NCI-H1105 (cell line): Measurements from ENCODE around the gene CPA3.

Experiments
- DNase-seq: peaks from one replicate; lab custom pipeline; 2025; lab: John Stamatoyannopoulos, UW

Gene CPA3, protein sequence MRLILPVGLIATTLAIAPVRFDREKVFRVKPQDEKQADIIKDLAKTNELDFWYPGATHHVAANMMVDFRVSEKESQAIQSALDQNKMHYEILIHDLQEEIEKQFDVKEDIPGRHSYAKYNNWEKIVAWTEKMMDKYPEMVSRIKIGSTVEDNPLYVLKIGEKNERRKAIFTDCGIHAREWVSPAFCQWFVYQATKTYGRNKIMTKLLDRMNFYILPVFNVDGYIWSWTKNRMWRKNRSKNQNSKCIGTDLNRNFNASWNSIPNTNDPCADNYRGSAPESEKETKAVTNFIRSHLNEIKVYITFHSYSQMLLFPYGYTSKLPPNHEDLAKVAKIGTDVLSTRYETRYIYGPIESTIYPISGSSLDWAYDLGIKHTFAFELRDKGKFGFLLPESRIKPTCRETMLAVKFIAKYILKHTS

DNA sequence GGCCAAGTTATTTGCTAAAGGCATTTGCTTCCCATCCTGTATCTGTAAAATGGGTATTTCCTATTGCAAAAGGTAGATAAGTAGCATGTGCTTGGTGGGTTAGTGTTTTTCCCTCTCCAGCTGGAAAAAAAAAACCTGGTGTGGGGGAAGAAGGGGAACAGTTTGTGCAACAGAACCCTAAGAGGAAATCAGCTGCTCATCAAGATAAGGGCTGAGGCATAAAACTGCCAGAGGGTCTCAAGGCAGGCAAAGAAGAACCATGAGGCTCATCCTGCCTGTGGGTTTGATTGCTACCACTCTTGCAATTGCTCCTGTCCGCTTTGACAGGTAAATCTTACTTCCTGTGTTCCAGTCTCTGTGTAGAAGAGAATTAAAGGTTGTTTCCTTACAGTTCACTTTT lies at the start of gene CPA3:
Gene CPA3 (plus strand): TSS at position 248 of the 400 bp plus-strand sequence. CDS start 12 bp downstream, at position 260.
- DNase-seq, result no peak

DNA sequence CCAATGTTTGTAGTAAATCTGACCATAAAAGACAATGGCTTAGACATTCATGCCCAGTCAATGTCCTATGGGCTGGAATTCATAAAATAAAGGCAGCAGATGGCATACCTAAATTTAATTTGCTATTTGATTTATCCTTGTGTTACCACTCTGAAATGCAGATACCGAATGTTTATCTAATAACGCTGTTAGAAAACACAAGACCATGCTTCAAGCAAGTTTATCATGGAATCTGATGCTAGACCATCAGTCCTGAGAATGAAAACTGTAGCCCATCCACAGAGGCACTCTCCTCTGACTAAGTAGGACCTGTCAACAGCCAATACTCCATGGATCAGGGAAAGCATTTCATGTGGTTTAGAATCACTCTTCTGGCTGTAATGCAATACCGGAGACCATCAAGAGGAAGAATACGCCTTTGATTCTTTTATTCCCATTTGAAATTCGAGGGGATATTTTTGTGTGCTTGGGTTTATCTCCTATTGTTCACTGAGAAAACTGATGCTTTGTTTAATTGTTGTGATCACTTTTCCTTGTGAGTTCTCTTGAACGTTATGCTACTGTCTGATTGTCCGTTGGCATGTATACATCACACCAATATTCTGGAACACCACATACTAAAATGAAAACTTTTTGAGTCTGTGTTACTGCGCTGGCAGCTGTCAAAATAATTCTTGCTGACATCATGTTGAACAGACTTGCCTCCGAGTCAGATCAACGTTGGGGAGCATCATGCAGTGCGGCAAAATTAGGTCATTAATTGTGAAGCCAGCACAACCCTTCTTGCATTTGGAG lies 49.6 kb upstream of the CPA3 start:
- DNase-seq, result no peak

DNA sequence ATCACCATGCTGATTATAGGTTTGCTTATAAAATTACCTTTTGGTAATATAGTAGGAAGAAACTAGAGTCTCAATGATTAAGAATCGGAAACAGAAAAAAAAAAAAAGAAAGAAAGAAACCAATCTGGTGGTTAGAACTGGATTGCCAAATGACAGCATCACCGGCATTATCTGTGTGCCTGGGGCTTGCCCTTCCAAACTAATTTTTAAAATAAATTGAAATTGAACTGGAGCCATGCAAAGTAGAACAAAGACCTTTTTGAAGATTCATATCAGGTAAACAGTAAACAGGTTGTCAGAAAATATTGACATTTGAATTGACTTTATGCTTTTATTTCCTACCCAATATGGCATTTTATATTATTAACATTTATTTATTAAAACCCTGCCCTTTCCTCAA lies 48.7 kb upstream of the CPA3 start:
- DNase-seq, result no peak

DNA sequence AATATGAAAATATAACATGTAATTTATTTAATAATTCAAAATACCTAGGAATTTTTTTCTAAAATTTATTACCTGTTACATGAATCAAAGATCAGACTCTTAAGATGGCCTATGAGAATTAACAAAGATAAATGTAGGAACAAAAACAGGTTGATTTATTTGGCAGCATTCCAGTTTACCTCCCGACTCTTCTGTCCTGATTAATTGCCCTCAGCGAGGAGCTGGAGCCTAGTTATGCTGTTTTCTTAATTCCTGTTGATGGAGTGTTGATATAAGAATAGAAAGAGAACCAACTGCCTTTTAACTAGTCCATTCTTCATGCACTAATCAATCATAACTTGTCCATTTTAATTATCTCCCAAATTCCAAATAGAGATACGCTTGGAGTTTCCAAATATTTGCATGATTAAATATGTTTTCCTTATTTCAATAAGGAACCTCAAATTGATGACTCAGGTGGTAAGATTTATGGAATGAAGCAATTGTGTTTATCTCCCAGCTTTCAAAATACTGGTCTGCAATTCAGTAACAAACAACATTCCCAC lies 48.0 kb upstream of the CPA3 start:
- peak; percentile 88 for DNase-seq

DNA sequence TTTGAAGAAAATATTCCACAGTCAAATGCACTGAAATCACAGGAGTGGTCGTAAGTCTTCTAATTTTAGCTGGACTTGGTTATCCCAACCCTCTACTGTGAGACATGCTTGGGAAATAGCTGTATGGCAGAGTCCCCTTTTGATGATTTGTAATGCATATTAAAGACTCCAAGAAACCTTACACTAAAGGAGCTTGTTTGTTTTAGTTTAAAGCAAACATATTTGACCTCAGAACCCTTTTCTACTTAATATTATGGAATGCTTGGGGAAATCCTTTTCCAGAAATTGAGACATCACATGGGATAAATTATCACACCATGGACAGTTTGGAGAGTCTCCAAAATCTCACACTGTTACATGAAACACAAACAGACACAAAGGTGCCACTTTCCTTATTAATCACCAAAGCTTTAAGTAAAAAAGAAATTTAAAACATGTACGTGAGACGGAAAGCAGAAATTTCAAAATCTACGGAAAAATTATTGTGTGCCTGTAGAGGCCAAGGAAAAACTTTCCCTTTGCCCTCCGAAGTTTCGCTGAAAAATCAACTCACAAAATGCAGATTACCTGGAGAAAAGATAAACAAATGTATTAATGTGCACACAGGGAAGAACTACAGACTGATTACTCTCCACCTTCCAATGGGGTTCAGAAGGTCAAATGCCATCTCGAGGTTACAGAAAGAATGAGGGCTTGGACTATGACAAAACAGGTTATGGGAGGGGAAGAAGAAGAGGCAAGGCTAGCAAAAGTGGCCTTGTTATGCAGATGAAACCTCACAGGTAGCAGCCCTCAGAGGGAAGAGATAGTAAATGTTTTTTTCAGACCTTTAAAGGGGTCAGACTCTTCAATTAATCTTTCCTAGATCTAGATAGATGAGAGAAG lies 44.5 kb upstream of the CPA3 start:
- no peak for DNase-seq

DNA sequence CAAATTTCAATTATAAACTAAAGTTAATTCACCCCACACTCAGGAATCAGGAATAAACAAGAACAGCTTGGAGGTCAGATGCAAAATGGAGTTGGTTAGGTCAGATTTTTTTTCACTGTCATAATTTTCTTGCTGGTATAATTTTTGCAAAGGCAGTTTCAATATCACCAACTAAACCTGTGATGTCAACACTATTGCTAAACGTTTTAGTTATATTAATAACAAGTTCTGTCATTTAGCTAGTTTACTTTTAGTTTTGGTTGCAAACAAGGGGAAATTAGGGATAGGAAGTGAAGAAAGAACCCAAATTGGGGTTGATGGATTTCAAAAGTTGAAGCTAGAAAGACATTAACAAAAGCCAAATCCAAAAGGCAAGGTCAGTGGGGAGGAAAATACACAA lies 42.1 kb upstream of the CPA3 start:
- no peak for DNase-seq

DNA sequence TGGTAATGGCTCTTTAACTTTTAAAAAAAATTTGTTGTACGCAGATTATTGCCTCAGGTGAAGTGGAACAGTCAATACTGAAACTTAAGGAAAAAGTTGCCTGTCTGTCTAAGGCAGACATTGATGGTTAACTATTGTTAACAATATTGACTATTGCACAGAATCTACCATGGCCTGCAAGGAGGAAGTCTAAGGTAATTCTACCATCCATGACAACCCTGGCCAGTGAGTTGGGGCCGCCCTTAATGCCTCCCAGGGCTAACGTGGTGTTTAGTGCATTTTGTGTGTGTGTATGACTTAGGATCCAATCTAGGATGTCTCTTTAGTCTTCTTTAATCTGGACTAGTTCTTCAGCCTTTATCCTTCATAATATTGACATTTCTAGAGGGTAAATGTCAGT lies 39.6 kb upstream of the CPA3 start:
- no peak for DNase-seq

DNA sequence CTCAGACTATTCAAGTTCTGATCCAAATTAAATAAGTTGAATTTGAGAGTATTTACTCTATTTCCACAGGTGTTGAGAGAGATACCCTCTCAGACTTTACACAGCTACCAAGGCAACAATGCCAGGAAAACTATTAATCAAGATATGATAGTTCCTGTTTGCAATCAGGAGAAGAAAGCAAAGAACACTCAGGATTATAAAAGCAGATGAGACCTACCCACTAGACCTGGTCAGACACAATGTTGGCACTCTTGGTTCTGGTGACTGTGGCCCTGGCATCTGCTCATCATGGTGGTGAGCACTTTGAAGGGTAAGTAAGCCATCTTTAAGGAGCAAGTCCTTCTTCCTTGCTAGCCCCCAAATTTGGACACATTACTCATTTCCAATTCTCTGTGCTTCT lies 37.5 kb upstream of the CPA3 start, which contains the start of gene CPB1:
Gene CPB1 (plus strand): TSS at position 227 of the 400 bp plus-strand sequence. CDS start 13 bp downstream, at position 240.
- no peak for DNase-seq

DNA sequence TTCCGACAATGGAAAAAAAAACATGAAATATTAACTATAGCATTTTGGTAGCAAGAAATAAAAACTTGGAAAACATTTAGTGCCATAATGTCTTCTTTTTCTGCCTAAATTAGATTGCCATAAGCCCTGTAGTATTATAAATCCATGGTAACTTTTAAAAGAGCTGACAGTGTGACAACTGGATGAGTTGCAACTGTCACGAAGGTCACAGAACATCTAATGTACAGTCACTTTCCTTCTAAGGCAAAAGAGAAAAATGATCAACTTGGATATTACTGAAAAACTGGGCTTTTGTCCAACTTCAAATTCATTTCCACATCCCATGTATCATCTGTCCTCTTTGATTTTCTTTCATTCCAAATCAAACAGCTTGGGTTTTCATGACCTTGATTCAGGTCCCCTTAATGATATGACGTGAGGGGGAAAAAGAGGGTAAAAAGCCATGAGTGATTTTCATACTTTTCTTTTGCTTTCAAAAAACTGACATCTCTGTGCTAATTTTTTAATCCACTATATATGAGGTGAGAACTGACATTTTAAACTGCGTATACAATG lies 36.9 kb upstream of the CPA3 start:
- no peak for DNase-seq

DNA sequence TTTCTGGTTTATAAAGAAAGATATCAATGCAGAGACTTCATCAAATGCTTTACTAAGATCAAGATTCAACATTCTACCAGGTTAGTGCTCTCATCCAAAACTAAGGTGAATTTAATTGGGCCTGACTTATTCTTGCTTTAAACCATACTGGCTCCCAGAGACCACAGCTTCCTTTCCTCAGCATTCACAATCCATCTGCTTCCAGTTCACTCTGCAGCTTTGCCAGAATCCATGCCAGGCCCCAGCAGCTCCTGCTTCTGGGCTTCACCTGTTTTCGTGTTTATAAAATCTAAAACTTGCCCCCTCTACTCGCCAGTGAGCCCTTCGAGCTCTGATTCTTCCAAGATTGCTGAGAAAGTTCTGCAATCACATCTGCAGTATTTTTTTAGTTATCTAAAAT lies 35.2 kb upstream of the CPA3 start:
- DNase-seq, result no peak

DNA sequence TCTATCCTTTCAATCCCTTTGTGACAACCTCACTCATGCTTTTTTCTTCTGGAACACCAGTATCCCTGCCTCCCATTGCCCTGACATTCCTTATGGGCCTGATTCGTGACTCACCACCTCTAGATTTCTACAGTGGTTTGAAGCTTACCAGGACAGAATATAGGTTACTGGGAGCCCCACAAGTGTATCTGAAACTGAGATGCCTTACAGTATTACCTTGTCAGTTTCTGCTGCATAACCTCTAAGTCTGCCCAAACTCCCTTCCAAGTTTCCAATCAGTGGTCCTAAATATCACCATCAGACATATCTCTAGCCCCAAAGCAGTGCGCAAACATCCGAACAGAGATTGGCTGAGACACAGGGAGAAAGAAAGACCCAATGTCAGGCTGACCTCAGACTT lies 31.9 kb upstream of the CPA3 start:
- no peak for DNase-seq

DNA sequence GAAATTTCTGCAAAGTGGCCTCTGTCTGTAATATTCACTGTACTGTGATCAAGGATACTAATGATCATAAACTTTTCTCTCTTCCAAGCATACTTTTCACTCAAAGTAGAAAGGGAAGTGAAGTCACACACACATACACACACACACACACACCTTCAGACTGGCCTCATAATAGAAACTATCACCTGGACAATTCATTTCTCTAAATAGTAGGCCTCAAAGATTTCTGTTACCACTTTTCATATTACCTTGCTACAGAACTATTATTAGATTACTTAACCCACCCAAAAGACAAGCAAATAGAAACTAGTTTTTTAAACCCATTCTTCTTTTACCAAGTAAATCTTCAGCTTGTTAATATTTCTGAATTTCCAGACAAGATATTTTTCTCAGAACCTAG lies 25.3 kb upstream of the CPA3 start:
- DNase-seq, result no peak

DNA sequence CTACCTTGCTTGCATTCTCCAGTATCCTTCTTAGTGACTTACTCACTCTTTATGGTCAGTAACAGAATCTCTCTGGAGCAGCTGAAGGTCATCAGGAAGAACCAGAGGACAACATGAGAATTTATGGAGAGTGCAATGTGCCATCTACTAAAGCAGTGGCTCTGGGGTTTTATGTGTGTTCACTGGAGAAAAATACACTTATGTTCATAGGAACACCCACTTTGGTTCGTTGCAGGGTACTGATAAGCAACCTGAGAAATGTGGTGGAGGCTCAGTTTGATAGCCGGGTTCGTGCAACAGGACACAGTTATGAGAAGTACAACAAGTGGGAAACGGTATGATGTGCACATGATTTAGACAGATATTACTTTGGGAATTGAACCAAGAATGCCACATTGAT lies 24.6 kb upstream of the CPA3 start:
- DNase-seq, result no peak

DNA sequence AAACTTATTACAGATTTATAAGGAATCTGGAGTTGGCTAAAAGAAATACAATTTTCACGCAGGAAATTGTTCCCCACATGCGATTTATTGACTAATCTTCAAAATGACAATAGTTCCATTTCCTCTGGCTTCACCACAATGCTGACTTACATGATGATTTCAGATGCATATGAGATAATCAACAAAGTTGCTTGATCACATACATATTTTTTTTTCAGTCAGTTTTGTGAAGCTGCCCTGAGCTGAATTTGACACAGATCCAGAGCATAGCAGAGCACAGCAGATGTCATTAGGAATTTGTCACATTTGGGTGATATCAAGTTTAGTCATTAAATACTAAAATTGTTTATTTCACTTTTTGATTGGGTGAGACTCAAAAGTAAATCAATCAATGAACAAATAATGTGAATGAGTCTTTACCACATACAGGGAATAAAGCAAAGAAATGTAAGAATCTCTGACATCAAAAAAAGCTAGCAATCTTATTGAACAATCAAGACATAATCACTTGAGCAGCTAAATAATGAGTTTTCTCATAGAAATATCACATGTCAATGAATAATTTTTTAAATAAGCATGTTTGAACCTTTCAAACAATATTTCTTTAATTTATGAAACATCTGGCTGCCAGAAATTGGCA lies 19.2 kb upstream of the CPA3 start:
- DNase-seq, result no peak

DNA sequence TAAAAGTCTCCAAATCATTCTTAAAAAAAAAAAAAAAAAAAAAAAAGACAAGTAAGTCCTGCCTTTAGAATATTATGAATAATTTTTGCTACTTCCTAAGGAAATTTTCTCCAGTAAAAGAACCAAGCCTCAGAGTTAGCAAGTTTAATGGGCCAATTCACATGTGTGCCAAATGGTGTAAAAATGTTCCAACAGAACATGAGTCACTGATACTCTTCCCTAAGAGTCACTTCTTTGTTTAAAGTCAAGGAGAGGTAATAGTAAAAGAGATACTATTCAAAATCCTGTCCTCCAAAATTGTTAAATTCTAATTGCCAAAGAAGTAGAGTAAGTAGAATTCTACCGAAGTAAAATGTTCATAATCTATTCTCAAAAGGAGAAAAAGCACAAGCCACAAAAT lies 17.7 kb upstream of the CPA3 start:
- no peak for DNase-seq

DNA sequence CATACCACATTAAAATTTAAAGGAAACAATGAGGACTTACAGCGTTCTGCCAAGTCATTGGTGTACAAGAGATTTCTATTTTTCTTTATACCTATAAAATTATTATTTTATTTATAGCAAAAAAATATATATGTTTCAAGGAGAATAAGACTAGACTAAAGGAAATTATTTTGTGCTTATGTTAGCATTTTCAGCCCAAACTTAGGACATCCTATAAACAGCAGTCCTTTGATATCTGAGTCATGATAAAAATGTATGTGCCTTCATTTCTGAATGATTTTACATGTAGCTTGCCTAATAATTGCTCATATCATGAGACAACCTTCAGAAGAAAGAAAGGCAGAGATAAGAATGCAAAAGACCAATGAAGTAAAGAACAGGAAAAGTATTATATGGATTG lies 16.7 kb upstream of the CPA3 start:
- no peak for DNase-seq

DNA sequence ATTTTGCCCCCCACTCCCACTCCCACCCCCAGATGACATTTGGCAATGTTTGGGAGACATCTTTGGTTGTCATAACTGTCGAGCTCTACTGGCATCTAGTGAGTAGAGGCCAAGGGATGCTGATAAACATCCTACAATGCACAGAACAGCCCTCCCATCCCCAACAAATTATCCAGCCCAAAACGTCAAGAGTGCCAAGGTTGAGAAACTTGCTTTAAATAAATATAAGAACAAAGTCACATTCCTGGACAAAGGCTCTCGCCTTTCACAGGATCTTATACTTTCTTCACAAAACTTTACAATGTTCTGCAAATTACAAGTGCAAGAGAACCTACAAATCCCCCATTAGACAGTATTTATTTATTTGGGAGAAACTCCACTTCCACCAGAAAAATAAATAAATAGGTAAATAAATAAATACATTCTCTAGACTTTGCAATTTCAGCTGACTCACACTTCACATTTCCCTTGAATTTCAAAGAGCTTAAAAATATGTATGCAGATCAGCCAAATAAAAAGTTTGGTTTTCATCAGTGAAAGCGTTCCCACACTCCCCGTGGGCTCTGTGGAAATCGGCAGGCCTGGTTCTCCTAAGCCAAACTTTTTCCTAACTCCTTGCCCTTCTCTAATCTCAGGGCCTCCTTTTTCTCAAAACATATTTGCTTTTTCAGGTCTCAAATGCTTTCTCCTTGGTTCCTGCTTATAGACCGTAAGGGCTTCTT lies 12.7 kb upstream of the CPA3 start:
- no peak for DNase-seq

DNA sequence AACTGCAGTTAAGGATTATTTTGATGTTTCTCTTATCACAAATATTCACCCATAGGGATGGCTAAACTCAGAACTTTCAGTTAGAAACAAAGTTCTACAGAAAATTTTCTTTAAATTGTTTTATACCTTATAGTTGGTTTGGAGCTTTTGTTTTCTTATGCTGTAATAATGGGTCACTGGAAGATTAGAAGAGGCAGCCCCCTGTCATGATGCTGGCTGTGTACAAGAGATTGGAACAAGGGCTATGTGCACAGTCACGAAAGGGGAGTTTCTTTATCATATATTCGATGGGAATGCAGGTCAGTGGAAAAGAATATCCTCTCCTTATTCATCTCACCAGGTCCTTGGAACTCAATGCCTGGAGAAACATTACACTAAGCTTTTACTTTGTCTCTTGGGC lies 12.0 kb upstream of the CPA3 start:
- no peak for DNase-seq

DNA sequence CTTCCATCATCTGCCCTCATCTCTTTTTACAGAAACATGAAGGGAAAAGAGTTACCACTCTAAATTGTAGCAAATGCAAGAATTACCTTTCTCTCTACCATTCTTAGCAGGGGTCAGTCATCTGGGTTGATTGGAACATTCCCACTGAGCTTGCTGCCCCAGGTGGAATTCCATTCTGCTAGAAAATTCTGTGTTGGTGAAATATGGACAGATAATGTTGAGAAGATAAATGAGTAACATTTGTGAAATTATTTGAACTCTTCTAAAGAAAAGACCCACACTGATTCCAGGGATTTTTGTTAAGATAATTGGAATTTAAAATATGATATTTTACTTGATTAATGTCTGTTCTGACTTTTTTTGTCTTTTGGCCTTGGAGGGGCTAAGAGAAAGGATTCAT lies 11.0 kb upstream of the CPA3 start:
- DNase-seq, result no peak

DNA sequence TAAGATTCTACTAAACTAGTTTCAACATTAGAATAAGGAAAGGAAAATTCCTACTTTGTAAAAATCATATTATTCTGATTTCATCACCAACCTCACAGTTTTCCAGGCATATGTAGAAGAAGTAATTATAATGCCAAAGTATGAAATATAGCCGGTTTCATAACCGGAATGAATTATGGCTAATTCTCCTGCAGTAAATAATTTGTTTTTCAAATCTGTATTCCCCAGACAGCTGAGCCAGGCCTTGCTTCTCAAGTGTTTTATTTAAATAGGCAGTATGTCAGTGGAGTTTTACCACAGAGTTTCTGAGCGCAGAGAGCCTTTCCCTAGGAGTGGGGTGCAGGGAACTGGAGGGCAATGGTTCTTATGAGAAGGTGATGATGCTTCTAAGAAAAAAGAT lies 8.7 kb upstream of the CPA3 start:
- DNase-seq, result no peak

DNA sequence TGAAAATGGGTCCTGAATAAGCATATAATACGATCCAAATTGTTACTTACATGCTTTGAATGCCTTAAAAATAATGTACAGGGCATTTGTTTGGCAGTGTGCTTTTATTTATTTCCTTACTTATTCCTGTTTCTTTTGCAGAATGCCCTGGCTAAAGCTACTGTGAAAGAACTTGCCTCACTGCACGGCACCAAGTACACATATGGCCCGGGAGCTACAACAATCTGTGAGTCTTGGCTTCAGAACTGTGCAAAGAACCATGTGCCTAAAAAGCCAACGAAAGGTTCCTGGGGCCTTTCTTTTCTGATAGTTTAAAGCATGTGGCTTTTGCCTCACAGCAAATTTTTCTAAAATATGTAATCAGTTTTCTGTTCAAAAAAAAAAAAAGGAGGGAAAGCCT lies 7.8 kb upstream of the CPA3 start:
- DNase-seq, result no peak
